ENCODE results near the gene ANXA8L1.
"Not testable (repeated sequence)": the region's sequence is repeated elsewhere in the genome, so short reads cannot be mapped to it uniquely, and the experiment has no call there.

Gene ANXA8L1

DNA sequence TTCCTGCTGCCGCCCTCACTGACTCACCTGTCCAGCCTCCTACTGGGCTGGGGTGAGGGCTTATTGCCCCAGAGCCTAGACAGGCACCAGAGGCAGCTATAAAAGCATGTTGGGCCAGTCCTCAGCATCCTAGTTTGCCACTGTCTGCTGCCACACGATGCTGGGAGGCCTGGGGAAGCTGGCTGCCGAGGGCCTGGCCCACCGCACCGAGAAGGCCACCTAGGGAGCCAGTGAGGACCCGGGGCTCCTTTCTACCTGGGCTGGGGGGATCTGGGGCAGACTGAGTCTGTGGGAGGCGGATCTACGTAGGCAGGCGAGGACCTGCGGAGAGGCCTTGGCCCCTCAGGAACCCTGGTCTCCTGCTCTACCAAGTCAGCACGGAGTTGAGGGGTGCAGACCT is 6.6 kb upstream of the ANXA8L1 start:
- not testable (repeated sequence) for H3K27me3 ChIP-seq (replicated peaks; ENCODE audit: control insufficient read depth, insufficient read depth, low read length, poor library complexity, severe bottlenecking); H3K4me1 ChIP-seq (ENCODE audit: control insufficient read depth, insufficient read depth, low read length, poor library complexity, severe bottlenecking); H3K4me3 ChIP-seq (ENCODE audit: insufficient read depth, low read depth, low read length, poor library complexity, severe bottlenecking); H3K9me3 ChIP-seq (ENCODE audit: control insufficient read depth, low read length); H3K27ac ChIP-seq (ENCODE audit: insufficient read depth, low read length, poor library complexity, severe bottlenecking); DNase-seq; H3K36me3 ChIP-seq (ENCODE audit: control insufficient read depth, insufficient read depth, low read length)

DNA sequence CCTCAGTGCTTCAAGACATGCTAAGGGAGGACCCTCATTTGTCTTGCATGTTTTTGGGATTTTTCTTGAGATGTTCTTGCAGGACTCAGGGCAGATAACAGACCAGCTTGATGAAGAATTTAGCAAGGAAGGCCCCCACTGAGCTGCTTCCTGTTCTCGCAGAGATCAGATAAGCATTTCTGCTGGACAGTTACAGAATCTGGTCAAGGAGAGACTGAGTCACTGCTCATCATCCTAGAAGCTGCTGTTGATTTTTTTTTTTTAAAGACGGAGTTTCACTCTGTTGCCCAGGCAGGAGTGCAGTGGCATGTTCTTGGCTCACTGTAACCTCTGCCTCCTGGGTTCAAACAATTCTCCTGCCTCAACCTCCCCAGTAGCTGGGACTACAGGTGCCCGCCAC is 1.2 kb upstream of the ANXA8L1 start:
- not testable (repeated sequence) for H3K4me3 ChIP-seq (ENCODE audit: insufficient read depth, low read depth, low read length, poor library complexity, severe bottlenecking); DNase-seq; H3K36me3 ChIP-seq (ENCODE audit: control insufficient read depth, insufficient read depth, low read length); H3K9me3 ChIP-seq (ENCODE audit: control insufficient read depth, low read length); H3K4me1 ChIP-seq (ENCODE audit: control insufficient read depth, insufficient read depth, low read length, poor library complexity, severe bottlenecking); H3K27me3 ChIP-seq (replicated peaks; ENCODE audit: control insufficient read depth, insufficient read depth, low read length, poor library complexity, severe bottlenecking); H3K27ac ChIP-seq (ENCODE audit: insufficient read depth, low read length, poor library complexity, severe bottlenecking)

DNA sequence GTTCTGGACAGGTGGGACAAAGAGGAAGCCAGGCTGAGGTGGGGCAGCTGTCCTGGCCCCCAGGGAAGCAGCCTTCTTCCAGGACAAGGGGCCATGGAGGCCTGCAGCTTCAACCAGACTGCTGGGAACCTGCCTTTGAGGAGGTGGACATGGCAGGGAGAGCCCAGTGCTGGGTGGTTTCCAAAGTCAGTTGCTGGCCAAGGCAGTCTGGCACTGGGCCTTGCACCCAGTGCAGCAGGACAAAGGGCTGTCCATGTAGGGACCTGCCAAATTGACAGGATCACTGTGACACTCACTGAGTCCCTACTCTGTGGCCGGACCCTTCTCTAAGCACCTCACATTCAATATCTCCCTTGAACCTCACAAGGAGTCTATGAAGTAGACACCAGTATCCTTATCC is 1.4 kb downstream of the ANXA8L1 start:
- H3K36me3 ChIP-seq (ENCODE audit: control insufficient read depth, insufficient read depth, low read length); H3K27ac ChIP-seq (ENCODE audit: insufficient read depth, low read length, poor library complexity, severe bottlenecking); DNase-seq; H3K4me1 ChIP-seq (ENCODE audit: control insufficient read depth, insufficient read depth, low read length, poor library complexity, severe bottlenecking); H3K27me3 ChIP-seq (replicated peaks; ENCODE audit: control insufficient read depth, insufficient read depth, low read length, poor library complexity, severe bottlenecking); H3K4me3 ChIP-seq (ENCODE audit: insufficient read depth, low read depth, low read length, poor library complexity, severe bottlenecking); H3K9me3 ChIP-seq (ENCODE audit: control insufficient read depth, low read length): not testable (repeated sequence)

DNA sequence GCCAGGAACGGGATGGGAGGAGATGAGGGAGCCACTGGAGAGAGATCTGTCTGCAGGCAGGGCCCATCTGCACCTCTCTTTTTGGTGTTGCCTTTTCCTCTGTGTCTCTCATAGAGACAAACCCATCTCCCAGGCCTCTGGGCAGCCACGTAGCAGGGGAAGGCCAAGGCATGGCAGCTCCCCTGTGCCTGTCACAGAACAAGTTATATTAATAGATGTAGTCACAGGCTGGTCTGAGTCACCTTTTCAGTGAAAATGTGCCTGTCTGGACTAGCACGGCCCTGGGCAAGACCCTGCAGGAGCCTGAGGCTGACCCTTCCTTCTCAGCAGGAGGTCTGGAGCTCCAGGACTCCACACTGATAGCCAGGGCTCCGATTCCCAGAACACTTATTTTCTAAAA is 2.1 kb downstream of the ANXA8L1 start:
- not testable (repeated sequence) for H3K36me3 ChIP-seq (ENCODE audit: control insufficient read depth, insufficient read depth, low read length); H3K4me1 ChIP-seq (ENCODE audit: control insufficient read depth, insufficient read depth, low read length, poor library complexity, severe bottlenecking); DNase-seq; H3K9me3 ChIP-seq (ENCODE audit: control insufficient read depth, low read length); H3K4me3 ChIP-seq (ENCODE audit: insufficient read depth, low read depth, low read length, poor library complexity, severe bottlenecking); H3K27ac ChIP-seq (ENCODE audit: insufficient read depth, low read length, poor library complexity, severe bottlenecking); H3K27me3 ChIP-seq (replicated peaks; ENCODE audit: control insufficient read depth, insufficient read depth, low read length, poor library complexity, severe bottlenecking)

DNA sequence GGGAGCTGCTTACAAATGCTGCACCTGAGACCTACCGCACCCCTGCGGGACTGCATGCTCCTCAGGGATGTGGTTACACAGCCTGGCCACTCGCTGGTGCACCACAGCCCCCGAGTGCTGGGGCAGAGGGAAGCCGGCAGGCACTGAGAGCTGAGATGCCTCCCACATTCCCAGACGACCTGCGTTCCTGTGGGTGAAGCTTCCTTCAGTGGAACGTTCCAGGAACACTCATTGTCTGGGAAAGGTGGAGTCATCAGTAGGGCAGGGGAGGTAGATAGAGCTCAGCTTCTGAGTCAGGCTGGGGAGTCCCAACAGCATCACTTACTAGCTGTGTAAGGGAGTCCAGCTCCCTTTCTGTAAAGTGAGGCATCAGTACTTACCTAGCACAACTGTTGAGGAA is 2.5 kb downstream of the ANXA8L1 start:
- H3K27ac ChIP-seq (ENCODE audit: insufficient read depth, low read length, poor library complexity, severe bottlenecking); H3K4me1 ChIP-seq (ENCODE audit: control insufficient read depth, insufficient read depth, low read length, poor library complexity, severe bottlenecking); H3K36me3 ChIP-seq (ENCODE audit: control insufficient read depth, insufficient read depth, low read length); H3K9me3 ChIP-seq (ENCODE audit: control insufficient read depth, low read length); H3K4me3 ChIP-seq (ENCODE audit: insufficient read depth, low read depth, low read length, poor library complexity, severe bottlenecking); DNase-seq; H3K27me3 ChIP-seq (replicated peaks; ENCODE audit: control insufficient read depth, insufficient read depth, low read length, poor library complexity, severe bottlenecking): not testable (repeated sequence)

DNA sequence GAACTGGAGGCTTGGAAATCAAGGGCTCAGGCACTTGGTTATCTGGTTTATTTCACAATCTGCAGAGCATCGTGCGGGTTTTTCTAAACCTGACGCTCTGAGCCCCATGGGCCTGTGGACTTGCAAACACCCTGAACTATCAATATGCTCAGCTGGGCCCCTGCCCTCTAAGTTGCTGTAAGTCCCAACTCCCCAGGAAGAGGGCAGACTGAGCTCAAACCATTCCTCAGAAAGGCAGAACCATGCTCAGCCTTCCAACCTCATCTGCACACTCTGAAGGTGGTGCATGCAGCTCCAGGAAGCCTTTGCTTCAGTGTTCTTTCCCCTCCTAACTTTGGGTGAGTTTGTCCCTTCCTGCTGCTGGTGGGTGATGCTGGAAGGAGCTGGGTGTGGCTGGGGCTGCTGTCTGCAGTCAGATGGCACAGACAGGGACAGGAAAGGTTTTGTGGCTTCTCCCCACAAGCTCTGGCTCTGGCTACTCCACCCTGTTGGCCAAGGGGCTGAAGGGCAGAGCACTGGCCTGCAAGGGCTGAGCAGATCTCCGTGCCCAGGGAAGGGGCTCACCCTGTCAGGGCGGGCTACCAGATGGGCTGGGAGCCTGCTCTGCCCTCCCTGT is 3.8 kb downstream of the ANXA8L1 start:
- not testable (repeated sequence) for H3K9me3 ChIP-seq (ENCODE audit: control insufficient read depth, low read length); DNase-seq; H3K27me3 ChIP-seq (replicated peaks; ENCODE audit: control insufficient read depth, insufficient read depth, low read length, poor library complexity, severe bottlenecking); H3K27ac ChIP-seq (ENCODE audit: insufficient read depth, low read length, poor library complexity, severe bottlenecking); H3K36me3 ChIP-seq (ENCODE audit: control insufficient read depth, insufficient read depth, low read length); H3K4me3 ChIP-seq (ENCODE audit: insufficient read depth, low read depth, low read length, poor library complexity, severe bottlenecking); H3K4me1 ChIP-seq (ENCODE audit: control insufficient read depth, insufficient read depth, low read length, poor library complexity, severe bottlenecking)

DNA sequence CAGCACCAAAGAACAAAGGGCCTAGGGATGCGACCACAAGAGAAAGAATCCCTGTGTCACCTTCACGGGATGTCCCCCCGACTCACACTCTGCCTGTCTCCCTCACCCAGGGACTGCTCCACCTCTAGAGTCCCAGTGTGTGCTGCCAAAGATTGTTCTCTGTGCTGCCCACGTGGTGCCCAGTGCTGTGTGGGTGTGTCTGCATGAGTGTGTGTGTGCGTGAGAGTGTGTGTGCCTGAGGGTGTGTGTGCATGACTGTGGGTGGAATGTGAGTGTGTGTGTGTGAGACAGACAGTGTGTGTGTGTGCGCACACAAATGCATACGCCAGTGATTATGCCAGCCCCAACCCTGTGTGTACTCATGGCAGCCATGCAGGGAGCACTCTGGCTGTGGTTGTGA is 10.3 kb downstream of the ANXA8L1 start:
- DNase-seq; H3K4me1 ChIP-seq (ENCODE audit: control insufficient read depth, insufficient read depth, low read length, poor library complexity, severe bottlenecking); H3K9me3 ChIP-seq (ENCODE audit: control insufficient read depth, low read length): not testable (repeated sequence)

DNA sequence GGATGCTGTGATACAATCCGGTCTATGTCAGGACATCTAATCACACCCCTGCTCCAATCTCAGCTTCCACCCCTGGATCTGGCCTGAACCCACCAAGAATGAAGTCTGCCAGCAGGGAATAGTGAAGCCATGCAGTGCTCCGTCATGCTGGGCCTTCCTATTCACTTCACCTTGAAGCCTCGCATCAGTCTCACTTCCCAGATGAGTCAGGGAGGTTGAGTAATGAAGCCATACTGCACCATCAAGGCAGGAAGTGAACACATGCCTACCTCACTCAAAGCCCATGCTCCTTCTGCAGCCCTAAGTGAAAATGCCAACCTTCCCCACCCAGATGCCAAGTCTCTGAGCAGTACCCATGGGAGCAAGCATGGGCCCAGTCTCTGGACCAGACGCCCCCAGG is 11.1 kb downstream of the ANXA8L1 start:
- not testable (repeated sequence) for H3K9me3 ChIP-seq (ENCODE audit: control insufficient read depth, low read length); H3K4me3 ChIP-seq (ENCODE audit: insufficient read depth, low read depth, low read length, poor library complexity, severe bottlenecking); H3K27me3 ChIP-seq (replicated peaks; ENCODE audit: control insufficient read depth, insufficient read depth, low read length, poor library complexity, severe bottlenecking); H3K4me1 ChIP-seq (ENCODE audit: control insufficient read depth, insufficient read depth, low read length, poor library complexity, severe bottlenecking); DNase-seq; H3K27ac ChIP-seq (ENCODE audit: insufficient read depth, low read length, poor library complexity, severe bottlenecking); H3K36me3 ChIP-seq (ENCODE audit: control insufficient read depth, insufficient read depth, low read length)

More for the DNA sequence above, 10.3 kb downstream of the ANXA8L1 start:
- H3K27me3 ChIP-seq (replicated peaks; ENCODE audit: control insufficient read depth, insufficient read depth, low read length, poor library complexity, severe bottlenecking); H3K4me3 ChIP-seq (ENCODE audit: insufficient read depth, low read depth, low read length, poor library complexity, severe bottlenecking); H3K36me3 ChIP-seq (ENCODE audit: control insufficient read depth, insufficient read depth, low read length); H3K27ac ChIP-seq (ENCODE audit: insufficient read depth, low read length, poor library complexity, severe bottlenecking): not testable (repeated sequence)

DNA sequence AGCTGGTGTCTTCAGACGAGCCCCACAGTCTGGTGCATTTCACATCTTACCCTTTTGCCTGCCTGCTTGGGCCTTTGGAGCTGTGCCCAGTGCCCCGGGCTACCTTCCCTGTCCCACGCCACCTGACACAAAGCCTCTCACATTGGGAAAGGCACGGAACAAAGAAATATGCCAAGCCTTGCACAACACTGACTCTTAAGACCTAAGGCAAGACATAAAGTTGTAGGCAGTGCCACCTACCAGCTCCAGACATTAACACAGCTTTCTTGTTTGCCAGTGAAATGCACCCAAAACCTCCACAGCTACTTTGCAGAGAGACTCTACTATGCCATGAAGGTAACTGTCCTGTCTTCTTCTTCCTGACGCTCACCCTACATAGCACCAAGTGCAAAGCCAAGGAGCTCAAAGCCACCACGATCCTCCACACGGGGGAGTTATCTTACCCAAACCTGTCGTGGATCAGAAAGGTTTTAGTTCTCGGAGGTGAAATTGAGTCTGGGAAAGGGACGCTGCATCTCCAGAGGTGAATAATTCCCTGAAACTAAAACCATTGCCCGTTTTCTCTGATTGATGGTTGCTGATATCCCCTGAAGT is 11.8 kb downstream of the ANXA8L1 start:
- H3K9me3 ChIP-seq (ENCODE audit: control insufficient read depth, low read length); H3K27me3 ChIP-seq (replicated peaks; ENCODE audit: control insufficient read depth, insufficient read depth, low read length, poor library complexity, severe bottlenecking); H3K36me3 ChIP-seq (ENCODE audit: control insufficient read depth, insufficient read depth, low read length); DNase-seq; H3K4me3 ChIP-seq (ENCODE audit: insufficient read depth, low read depth, low read length, poor library complexity, severe bottlenecking); H3K27ac ChIP-seq (ENCODE audit: insufficient read depth, low read length, poor library complexity, severe bottlenecking); H3K4me1 ChIP-seq (ENCODE audit: control insufficient read depth, insufficient read depth, low read length, poor library complexity, severe bottlenecking): not testable (repeated sequence)

DNA sequence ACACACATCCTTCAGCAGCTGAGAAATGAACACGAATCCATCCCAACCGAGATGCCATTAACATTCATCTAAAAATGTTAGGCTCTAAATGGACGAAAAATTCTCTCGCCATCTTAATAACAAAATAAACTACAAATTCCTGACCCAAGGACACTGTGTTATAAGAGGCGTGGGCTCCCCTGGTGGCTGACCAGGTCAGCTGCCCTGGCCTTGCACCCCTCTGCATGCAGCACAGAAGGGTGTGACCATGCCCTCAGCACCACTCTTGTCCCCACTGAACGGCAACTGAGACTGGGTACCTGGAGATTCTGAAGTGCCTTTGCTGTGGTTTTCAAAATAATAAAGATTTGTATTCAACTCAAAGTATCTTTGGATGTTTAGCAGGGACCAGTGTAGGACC is 15.8 kb downstream of the ANXA8L1 start:
- not testable (repeated sequence) for H3K36me3 ChIP-seq (ENCODE audit: control insufficient read depth, insufficient read depth, low read length); H3K27me3 ChIP-seq (replicated peaks; ENCODE audit: control insufficient read depth, insufficient read depth, low read length, poor library complexity, severe bottlenecking); H3K9me3 ChIP-seq (ENCODE audit: control insufficient read depth, low read length); DNase-seq; H3K4me3 ChIP-seq (ENCODE audit: insufficient read depth, low read depth, low read length, poor library complexity, severe bottlenecking); H3K4me1 ChIP-seq (ENCODE audit: control insufficient read depth, insufficient read depth, low read length, poor library complexity, severe bottlenecking); H3K27ac ChIP-seq (ENCODE audit: insufficient read depth, low read length, poor library complexity, severe bottlenecking)
